ENCODE results near the gene FBN2.
"Not testable (repeated sequence)": the region's sequence is repeated elsewhere in the genome, so short reads cannot be mapped to it uniquely, and the experiment has no call there.

The FBN2 gene

GRCh38 chr5:128506643-128507042 is 31.4 kb downstream of the FBN2 start:
- H3K27me3 ChIP-seq (ENCODE audit: control insufficient read depth in 3 of 3, insufficient read depth in 3 of 3, low read depth in 1 of 3, low read length in 3 of 3) = no peaks in the 10 kb centered on the region
- H2BK120ac ChIP-seq (ENCODE audit: low read depth, low read length) = no peak overlapping the region
- H2AK5ac ChIP-seq (ENCODE audit: low read depth, low read length) = no peak overlapping the region
- no peak overlapping the region for H3K4me3 ChIP-seq (ENCODE audit: low read length in 2 of 2)
- H2AFZ ChIP-seq (ENCODE audit: low read length) = no peak overlapping the region
- no peak overlapping the region for H3K14ac ChIP-seq (ENCODE audit: low read length)
- H4K8ac ChIP-seq (ENCODE audit: low read depth, low read length) = no peak overlapping the region
- H2BK15ac ChIP-seq (ENCODE audit: low read length) = no peak overlapping the region
- no peak overlapping the region for H3K9ac ChIP-seq (ENCODE audit: low read depth, low read length, poor library complexity)
- no peak overlapping the region for H2BK12ac ChIP-seq (ENCODE audit: low read length)
- peaks cover 6 to 34% of the 10 kb centered on the region in 2 donors for H3K9me3 ChIP-seq (replicated peaks in 1 of 2; ENCODE audit: control insufficient read depth in 2 of 2, insufficient read depth in 1 of 2, low read depth in 1 of 2, low read length in 2 of 2)
- no peaks in the 10 kb centered on the region for H3K4me1 ChIP-seq (ENCODE audit: control insufficient read depth in 2 of 2, insufficient read depth in 1 of 2, low read depth in 1 of 2, low read length in 2 of 2)
- H3K23ac ChIP-seq (ENCODE audit: low read depth, low read length, poor library complexity) = no peak overlapping the region
- H3K79me1 ChIP-seq (ENCODE audit: low read depth, low read length) = no peaks in the 10 kb centered on the region
- peaks cover 3 to 54% of the 10 kb centered on the region in 2 donors for H3K36me3 ChIP-seq (replicated peaks in 1 of 2; ENCODE audit: control insufficient read depth in 2 of 2, insufficient read depth in 2 of 2, low read length in 2 of 2)
- DNase-seq (ENCODE audit: low spot score) = no peak
- no peak overlapping the region for H3K4ac ChIP-seq (ENCODE audit: low read length)
- no peak overlapping the region for H3K4me2 ChIP-seq (ENCODE audit: insufficient read depth, low read length, poor library complexity, severe bottlenecking)
- H2BK5ac ChIP-seq (ENCODE audit: low read length) = no peak overlapping the region
- no peak overlapping the region for H4K91ac ChIP-seq (ENCODE audit: low read depth, low read length, poor library complexity)
- no peak overlapping the region for H3K18ac ChIP-seq (ENCODE audit: low read length)
- no CpG with 5 or more reads among the region's 2 CpGs for WGBS, 2 donors (ENCODE audit: extremely low coverage in 2 of 2, insufficient read length in 2 of 2, insufficient replicate concordance in 1 of 2)
- no peak overlapping the region for H3K27ac ChIP-seq (replicated peaks; ENCODE audit: low read length)

GRCh38 chr5:128503727-128504126 is 34.3 kb downstream of the FBN2 start:
- H2BK5ac ChIP-seq (ENCODE audit: low read length); H4K91ac ChIP-seq (ENCODE audit: low read depth, low read length, poor library complexity); H2BK12ac ChIP-seq (ENCODE audit: low read length); DNase-seq (ENCODE audit: low spot score); H4K8ac ChIP-seq (ENCODE audit: low read depth, low read length); H3K14ac ChIP-seq (ENCODE audit: low read length); H3K27ac ChIP-seq (replicated peaks; ENCODE audit: low read length); H3K27me3 ChIP-seq (ENCODE audit: control insufficient read depth in 3 of 3, insufficient read depth in 3 of 3, low read depth in 1 of 3, low read length in 3 of 3); H3K4me2 ChIP-seq (ENCODE audit: insufficient read depth, low read length, poor library complexity, severe bottlenecking); H2AK5ac ChIP-seq (ENCODE audit: low read depth, low read length); H3K9ac ChIP-seq (ENCODE audit: low read depth, low read length, poor library complexity); H3K23ac ChIP-seq (ENCODE audit: low read depth, low read length, poor library complexity); H3K4me3 ChIP-seq (ENCODE audit: low read length in 2 of 2); H2AFZ ChIP-seq (ENCODE audit: low read length); H3K79me1 ChIP-seq (ENCODE audit: low read depth, low read length); H3K4ac ChIP-seq (ENCODE audit: low read length); H2BK120ac ChIP-seq (ENCODE audit: low read depth, low read length); H3K18ac ChIP-seq (ENCODE audit: low read length); H2BK15ac ChIP-seq (ENCODE audit: low read length); H3K4me1 ChIP-seq (ENCODE audit: control insufficient read depth in 2 of 2, insufficient read depth in 1 of 2, low read depth in 1 of 2, low read length in 2 of 2): not testable (repeated sequence)
- H3K36me3 ChIP-seq (replicated peaks in 1 of 2; ENCODE audit: control insufficient read depth in 2 of 2, insufficient read depth in 2 of 2, low read length in 2 of 2) = peaks cover 3 to 46% of the 10 kb centered on the region in 2 donors
- peaks cover 6 to 34% of the 10 kb centered on the region in 2 donors for H3K9me3 ChIP-seq (replicated peaks in 1 of 2; ENCODE audit: control insufficient read depth in 2 of 2, insufficient read depth in 1 of 2, low read depth in 1 of 2, low read length in 2 of 2)
- no CpG with 5 or more reads among the region's 1 CpG for WGBS, 2 donors (ENCODE audit: extremely low coverage in 2 of 2, insufficient read length in 2 of 2, insufficient replicate concordance in 1 of 2)

- Histone ChIP-seq H3K79me1 (ENCODE audit: low read depth, low read length) (no peaks in the 10 kb centered on the region), H3K4me1 (ENCODE audit: control insufficient read depth in 2 of 2, insufficient read depth in 1 of 2, low read depth in 1 of 2, low read length in 2 of 2) (no peaks in the 10 kb centered on the region), H3K9ac (ENCODE audit: low read depth, low read length, poor library complexity) (no peak overlapping the region), H3K18ac (ENCODE audit: low read length) (no peak overlapping the region), H2BK15ac (ENCODE audit: low read length) (no peak overlapping the region), H2BK120ac (ENCODE audit: low read depth, low read length) (no peak overlapping the region), H2AFZ (ENCODE audit: low read length) (no peak overlapping the region), H3K36me3 (replicated peaks in 1 of 2; ENCODE audit: control insufficient read depth in 2 of 2, insufficient read depth in 2 of 2, low read length in 2 of 2) (peaks cover 4 to 25% of the 10 kb centered on the region in 2 donors), H3K14ac (ENCODE audit: low read length) (no peak overlapping the region), H4K91ac (ENCODE audit: low read depth, low read length, poor library complexity) (no peak overlapping the region), H3K4me3 (ENCODE audit: low read length in 2 of 2) (no peak overlapping the region), H4K8ac (ENCODE audit: low read depth, low read length) (no peak overlapping the region), H3K27me3 (ENCODE audit: control insufficient read depth in 3 of 3, insufficient read depth in 3 of 3, low read depth in 1 of 3, low read length in 3 of 3) (no peaks in the 10 kb centered on the region), H2AK5ac (ENCODE audit: low read depth, low read length) (no peak overlapping the region), H3K23ac (ENCODE audit: low read depth, low read length, poor library complexity) (no peak overlapping the region), H2BK5ac (ENCODE audit: low read length) (no peak overlapping the region), H3K4ac (ENCODE audit: low read length) (no peak overlapping the region), H3K9me3 (replicated peaks in 1 of 2; ENCODE audit: control insufficient read depth in 2 of 2, insufficient read depth in 1 of 2, low read depth in 1 of 2, low read length in 2 of 2) (peaks cover 4 to 21% of the 10 kb centered on the region in 2 donors), H2BK12ac (ENCODE audit: low read length) (no peak overlapping the region), H3K27ac (replicated peaks; ENCODE audit: low read length) (no peak overlapping the region), H3K4me2 (ENCODE audit: insufficient read depth, low read length, poor library complexity, severe bottlenecking) (no peak overlapping the region)
- WGBS, 2 donors (ENCODE audit: extremely low coverage in 2 of 2, insufficient read length in 2 of 2, insufficient replicate concordance in 1 of 2) = no CpG with 5 or more reads among the region's 5 CpGs
- DNase-seq (ENCODE audit: low spot score) = no peak
Measured at GRCh38 chr5:128498844-128499455, 39.1 kb downstream of the FBN2 start.

- Histone ChIP-seq H2AK5ac (ENCODE audit: low read depth, low read length) (no peak overlapping the region), H3K36me3 (replicated peaks in 1 of 2; ENCODE audit: control insufficient read depth in 2 of 2, insufficient read depth in 2 of 2, low read length in 2 of 2) (peaks cover 4 to 7% of the 10 kb centered on the region in 2 donors), H4K8ac (ENCODE audit: low read depth, low read length) (no peak overlapping the region), H3K9ac (ENCODE audit: low read depth, low read length, poor library complexity) (no peak overlapping the region), H3K27ac (replicated peaks; ENCODE audit: low read length) (no peak overlapping the region), H3K9me3 (replicated peaks in 1 of 2; ENCODE audit: control insufficient read depth in 2 of 2, insufficient read depth in 1 of 2, low read depth in 1 of 2, low read length in 2 of 2) (peaks cover 2 to 11% of the 10 kb centered on the region in 2 donors), H3K4me2 (ENCODE audit: insufficient read depth, low read length, poor library complexity, severe bottlenecking) (no peak overlapping the region), H3K4ac (ENCODE audit: low read length) (no peak overlapping the region), H3K27me3 (ENCODE audit: control insufficient read depth in 3 of 3, insufficient read depth in 3 of 3, low read depth in 1 of 3, low read length in 3 of 3) (no peaks in the 10 kb centered on the region), H3K14ac (ENCODE audit: low read length) (no peak overlapping the region), H2BK5ac (ENCODE audit: low read length) (no peak overlapping the region), H2BK15ac (ENCODE audit: low read length) (no peak overlapping the region), H3K4me3 (ENCODE audit: low read length in 2 of 2) (no peak overlapping the region), H2BK12ac (ENCODE audit: low read length) (no peak overlapping the region), H3K23ac (ENCODE audit: low read depth, low read length, poor library complexity) (no peak overlapping the region), H3K18ac (ENCODE audit: low read length) (no peak overlapping the region), H3K4me1 (ENCODE audit: control insufficient read depth in 2 of 2, insufficient read depth in 1 of 2, low read depth in 1 of 2, low read length in 2 of 2) (peaks cover 0 to 2% of the 10 kb centered on the region in 2 donors), H3K79me1 (ENCODE audit: low read depth, low read length) (no peaks in the 10 kb centered on the region), H4K91ac (ENCODE audit: low read depth, low read length, poor library complexity) (no peak overlapping the region), H2BK120ac (ENCODE audit: low read depth, low read length) (no peak overlapping the region), H2AFZ (ENCODE audit: low read length) (no peak overlapping the region)
- no peak for DNase-seq (ENCODE audit: low spot score)
- WGBS, 2 donors (ENCODE audit: extremely low coverage in 2 of 2, insufficient read length in 2 of 2, insufficient replicate concordance in 1 of 2) = no CpG with 5 or more reads among the region's 1 CpG
Measured at GRCh38 chr5:128494516-128494915, 43.5 kb downstream of the FBN2 start.

Measured in neuronal stem cell (in vitro differentiated cells).